H1 (cell line): ENCODE data around the gene ZNF219.

Experiments used
- ATF2 ChIP-seq: IDR thresholded peaks from 2 replicates; pipeline ENCODE4 v1.6.1; 2012; ENCODE audit warnings: low read length, inconsistent platforms
- ATF3 ChIP-seq: IDR thresholded peaks from 2 replicates; pipeline ENCODE4 v1.6.1; 2011; ENCODE audit warnings: low read depth, mild to moderate bottlenecking, low read length; ENCODE audit not compliant: insufficient read depth
- BACH1 ChIP-seq: IDR thresholded peaks from 2 replicates; pipeline ENCODE4 v1.6.1; 2012; ENCODE audit warnings: low read length, improper control_type of control experiment
- CTCF ChIP-seq, 3 experiments: IDR thresholded peaks; 1 replicate in 2 of 3; 2 replicates in 1 of 3; pipeline versions ENCODE4 v1.5.1 to v1.6.1; 2011; ENCODE audit warnings: low read length in 3 of 3, mild to moderate bottlenecking in 3 of 3, inconsistent platforms in 2 of 3, low read depth in 1 of 3, moderate library complexity in 1 of 3; ENCODE audit not compliant: insufficient read depth in 1 of 3; ENCODE audit errors: control extremely low read depth in 1 of 3
- EZH2 ChIP-seq: fragments of 200-600 bp; sonication (generic); IDR thresholded peaks from 2 replicates; pipeline ENCODE4 v1.7.1; 2012; ENCODE audit warnings: low read depth, mild to moderate bottlenecking, moderate library complexity, low read length, inconsistent platforms; ENCODE audit not compliant: severe bottlenecking
- GTF2F1 ChIP-seq: IDR thresholded peaks from 2 replicates; pipeline ENCODE4 v1.6.1; 2012; ENCODE audit warnings: low read depth, low read length, improper control_type of control experiment, borderline replicate concordance
- POLR2A ChIP-seq, 2 experiments: IDR thresholded peaks; 1 replicate in 1 of 2; 2 replicates in 1 of 2; pipeline ENCODE4 v1.6.1; 2011; ENCODE audit warnings: low read depth in 2 of 2, low read length in 2 of 2, mild to moderate bottlenecking in 2 of 2; ENCODE audit errors: control extremely low read depth in 1 of 2
- RAD21 ChIP-seq, 2 experiments: IDR thresholded peaks in 1 of 2; conservative IDR thresholded peaks in 1 of 2; 2 replicates each; pipeline ENCODE4 v1.6.1; 2011; ENCODE audit warnings: low read depth in 2 of 2, low read length in 2 of 2, improper control_type of control experiment in 1 of 2, inconsistent platforms in 1 of 2, mild to moderate bottlenecking in 1 of 2, moderate library complexity in 1 of 2
- SP4 ChIP-seq: IDR thresholded peaks from 2 replicates; pipeline ENCODE4 v1.6.1; 2012; ENCODE audit warnings: low read length, inconsistent platforms
- YY1 ChIP-seq: IDR thresholded peaks from 2 replicates; pipeline ENCODE4 v1.6.1; 2011; ENCODE audit warnings: low read depth, mild to moderate bottlenecking, low read length
- ZNF274 ChIP-seq: IDR thresholded peaks from 2 replicates; pipeline ENCODE4 v1.7.0; 2012; ENCODE audit warnings: low read length, borderline replicate concordance; ENCODE audit errors: extremely low read depth

- TF ChIP-seq SP4: no peak
- TF ChIP-seq YY1: no peak
- TF ChIP-seq ATF2: no peak
- no peak for TF ChIP-seq CTCF (IDR thresholded peaks at IDR 0.05; ENCODE audit: control extremely low read depth in 1 of 3, insufficient read depth in 1 of 3, low read depth in 1 of 3, low read length in 3 of 3)
- TF ChIP-seq ZNF274: no peak
- TF ChIP-seq BACH1: no peak
- no peak for TF ChIP-seq EZH2
- TF ChIP-seq POLR2A (IDR thresholded peaks at IDR 0.05; ENCODE audit: control extremely low read depth in 1 of 2, low read depth in 2 of 2, low read length in 2 of 2): no peak
- no peak for TF ChIP-seq GTF2F1
- no peak for TF ChIP-seq RAD21 (IDR thresholded peaks at IDR 0.05 in 1 of 2, conservative IDR thresholded peaks at IDR 0.05 in 1 of 2; ENCODE audit: low read depth in 2 of 2, low read length in 2 of 2)
- no peak for TF ChIP-seq ATF3
These were observed 2.0 kb downstream of the ZNF219 start for GRCh38 chr14:21096438-21096837.
